Panc1 (cell line): ENCODE data around the gene PEX5. TPM values are rescaled to one million over a fixed set of nuclear protein-coding genes. Genes with fewer than 3 reads are reported as not detected.

Experiments
- ATAC-seq: fragments of 200-7000 bp; cut with Tn5 transposase; 2 replicates; pipeline ENCODE4 v1.9.1; 2020; ENCODE audit warnings: mild to moderate bottlenecking, moderate library complexity
- BruUV-seq: library from RNA; stranded (reverse); fragments of 400-500 nt; replicated peaks from 2 replicates; lab custom pipeline; 2021; lab: Mats Ljungman, UMichigan
- CTCF ChIA-PET: fragments of 300-600 bp; sonication (Branson Sonifier 250); formaldehyde crosslinking; loops from one replicate; lab custom pipeline; 2022; ENCODE audit warnings: antibody characterized with exemption; lab: Charles Lee
- POLR2A ChIA-PET: fragments of 300-600 bp; sonication (Branson Sonifier 250); formaldehyde crosslinking; loops from one replicate; lab custom pipeline; 2022; ENCODE audit warnings: antibody characterized with exemption; lab: Charles Lee
- DNase-seq: peaks from one replicate; pipeline ENCODE4 v3.0.0-alpha.2; 2010; ENCODE audit warnings: low read depth, low spot score
- H3K27ac ChIP-seq: 2 replicates; pipeline ENCODE4 v1.5.1; 2011; ENCODE audit warnings: mild to moderate bottlenecking, low read length, inconsistent platforms
- H3K27me3 ChIP-seq: fragments of 200-500 bp; sonication (Bioruptor generic); 2 replicates; pipeline ENCODE4 v1.6.0; 2014; ENCODE audit warnings: low read length, inconsistent platforms; ENCODE audit not compliant: control insufficient read depth, insufficient read depth
- H3K36me3 ChIP-seq: fragments of 200-500 bp; sonication (Bioruptor generic); 2 replicates; pipeline ENCODE4 v1.5.1; 2014; ENCODE audit warnings: inconsistent platforms, mild to moderate bottlenecking, low read length, moderate library complexity; ENCODE audit not compliant: control insufficient read depth, insufficient read depth
- H3K4me1 ChIP-seq: 2 replicates; pipeline ENCODE4 v1.5.1; 2011; ENCODE audit warnings: inconsistent platforms, mild to moderate bottlenecking, low read length, moderate library complexity; ENCODE audit not compliant: control insufficient read depth, insufficient read depth
- H3K4me3 ChIP-seq, 2 experiments: 2 replicates each; pipeline ENCODE4 v1.5.1; 2011 to 2012; ENCODE audit warnings: low read depth in 2 of 2, low read length in 2 of 2, mild to moderate bottlenecking in 2 of 2, inconsistent platforms in 1 of 2, moderate library complexity in 1 of 2
- H3K9me3 ChIP-seq: fragments of 200-500 bp; sonication (Bioruptor generic); 2 replicates; pipeline ENCODE4 v1.5.1; 2014; ENCODE audit warnings: low read depth, mild to moderate bottlenecking, inconsistent platforms, low read length, moderate library complexity; ENCODE audit not compliant: control insufficient read depth, insufficient read depth
- POLR2AphosphoS5 ChIP-seq: IDR thresholded peaks from 2 replicates; pipeline ENCODE4 v1.6.1; 2012; ENCODE audit warnings: mild to moderate bottlenecking, low read depth, low read length, moderate library complexity
- REST ChIP-seq, 2 experiments: IDR thresholded peaks; 2 replicates each; pipeline ENCODE4 v1.6.1; 2011 to 2012; ENCODE audit warnings: low read depth in 2 of 2, control low read depth in 1 of 2, low read length in 1 of 2, mild to moderate bottlenecking in 1 of 2, moderate library complexity in 1 of 2; ENCODE audit not compliant: insufficient read depth in 1 of 2
- SIN3A ChIP-seq: IDR thresholded peaks from 2 replicates; pipeline ENCODE4 v1.6.1; 2012; ENCODE audit warnings: low read depth, mild to moderate bottlenecking, low read length, moderate library complexity, borderline replicate concordance; ENCODE audit not compliant: insufficient read depth
- TCF7L2 ChIP-seq: IDR thresholded peaks from 2 replicates; pipeline ENCODE4 v1.6.1; 2011; ENCODE audit warnings: mild to moderate bottlenecking, low read depth, low read length, inconsistent platforms
- in situ Hi-C: cut with HindIII; loops from 2 replicates; pipeline ENCODE4 v1.10.0; 2016; ENCODE audit warnings: low sequenced_read_pairs, low pct_unique_long_range_greater_than_20kb
- intact Hi-C: fragments of 100-400 bp; cut with micrococcal nuclease; formaldehyde crosslinking; loops from one replicate; pipeline ENCODE4 v1.10.0; 2022; ENCODE audit not compliant: unreplicated experiment
- total RNA-seq: library from RNA; stranded (reverse); gene quantifications from one replicate; pipeline ENCODE4 v1.2.1, GENCODE V29; 2021; ENCODE audit not compliant: unreplicated experiment
- TF ChIP-seq, protein P1 (sequence below): fragments of 450-650 bp; IDR thresholded peaks from 2 replicates; pipeline ENCODE4 v1.5.1; 2017; ENCODE audit warnings: mild to moderate bottlenecking

The PEX5 gene
- total RNA-seq, 1 experiment from 2014 or later: 26.9 TPM

GRCh38 chr12:7150841-7151240 is 38.6 kb upstream of the PEX5 start:
- Histone ChIP-seq H3K36me3 (no peaks in the 10 kb centered on the region), H3K27ac (no peak overlapping the region), H3K4me3 (no peak overlapping the region), H3K4me1 (no peaks in the 10 kb centered on the region), H3K9me3 (no peaks in the 10 kb centered on the region), H3K27me3 (no peaks in the 10 kb centered on the region)
- ChIA-PET POLR2A (no interaction called here), CTCF (no interaction called here)
- in situ Hi-C loops: no loop called here
- TF ChIP-seq TCF7L2: no peak
- no peak for TF ChIP-seq POLR2AphosphoS5
- TF ChIP-seq, protein P1, sequence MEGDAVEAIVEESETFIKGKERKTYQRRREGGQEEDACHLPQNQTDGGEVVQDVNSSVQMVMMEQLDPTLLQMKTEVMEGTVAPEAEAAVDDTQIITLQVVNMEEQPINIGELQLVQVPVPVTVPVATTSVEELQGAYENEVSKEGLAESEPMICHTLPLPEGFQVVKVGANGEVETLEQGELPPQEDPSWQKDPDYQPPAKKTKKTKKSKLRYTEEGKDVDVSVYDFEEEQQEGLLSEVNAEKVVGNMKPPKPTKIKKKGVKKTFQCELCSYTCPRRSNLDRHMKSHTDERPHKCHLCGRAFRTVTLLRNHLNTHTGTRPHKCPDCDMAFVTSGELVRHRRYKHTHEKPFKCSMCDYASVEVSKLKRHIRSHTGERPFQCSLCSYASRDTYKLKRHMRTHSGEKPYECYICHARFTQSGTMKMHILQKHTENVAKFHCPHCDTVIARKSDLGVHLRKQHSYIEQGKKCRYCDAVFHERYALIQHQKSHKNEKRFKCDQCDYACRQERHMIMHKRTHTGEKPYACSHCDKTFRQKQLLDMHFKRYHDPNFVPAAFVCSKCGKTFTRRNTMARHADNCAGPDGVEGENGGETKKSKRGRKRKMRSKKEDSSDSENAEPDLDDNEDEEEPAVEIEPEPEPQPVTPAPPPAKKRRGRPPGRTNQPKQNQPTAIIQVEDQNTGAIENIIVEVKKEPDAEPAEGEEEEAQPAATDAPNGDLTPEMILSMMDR: no peak
- no peak for TF ChIP-seq SIN3A
- TF ChIP-seq REST (IDR thresholded peaks at IDR 0.05; ENCODE audit: insufficient read depth in 1 of 2, low read depth in 2 of 2, low read length in 1 of 2): no peak
- no peak for ATAC-seq
- intact Hi-C loops: no loop called here
- DNase-seq: no peak
- BruUV-seq: no TSS peak

GRCh38 chr12:7151532-7151931 is 38.0 kb upstream of the PEX5 start:
- in situ Hi-C loops: no loop called here
- intact Hi-C loops: no loop called here
- H3K36me3 ChIP-seq: no peaks in the 10 kb centered on the region
- TF ChIP-seq POLR2AphosphoS5 (no peak), TCF7L2 (no peak), SIN3A (no peak), REST (IDR thresholded peaks at IDR 0.05; ENCODE audit: insufficient read depth in 1 of 2, low read depth in 2 of 2, low read length in 1 of 2) (no peak)
- TF ChIP-seq, protein P1: no peak
- ATAC-seq (no peak), DNase-seq (no peak)
- H3K4me3 ChIP-seq: no peak overlapping the region
- ChIA-PET CTCF (no interaction called here), POLR2A (no interaction called here)
- no peak overlapping the region for H3K27ac ChIP-seq
- H3K9me3 ChIP-seq: no peaks in the 10 kb centered on the region
- no peaks in the 10 kb centered on the region for H3K27me3 ChIP-seq
- BruUV-seq: no TSS peak
- no peaks in the 10 kb centered on the region for H3K4me1 ChIP-seq
